ENCODE results near the gene TLCD2. TPM values are rescaled to one million over a fixed set of nuclear protein-coding genes. Genes with fewer than 3 reads are reported as not detected.

TLCD2 gene, protein sequence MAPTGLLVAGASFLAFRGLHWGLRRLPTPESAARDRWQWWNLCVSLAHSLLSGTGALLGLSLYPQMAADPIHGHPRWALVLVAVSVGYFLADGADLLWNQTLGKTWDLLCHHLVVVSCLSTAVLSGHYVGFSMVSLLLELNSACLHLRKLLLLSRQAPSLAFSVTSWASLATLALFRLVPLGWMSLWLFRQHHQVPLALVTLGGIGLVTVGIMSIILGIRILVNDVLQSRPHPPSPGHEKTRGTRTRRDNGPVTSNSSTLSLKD
- under 1 TPM; 0.65 to 0.75 TPM for total RNA-seq

DNA sequence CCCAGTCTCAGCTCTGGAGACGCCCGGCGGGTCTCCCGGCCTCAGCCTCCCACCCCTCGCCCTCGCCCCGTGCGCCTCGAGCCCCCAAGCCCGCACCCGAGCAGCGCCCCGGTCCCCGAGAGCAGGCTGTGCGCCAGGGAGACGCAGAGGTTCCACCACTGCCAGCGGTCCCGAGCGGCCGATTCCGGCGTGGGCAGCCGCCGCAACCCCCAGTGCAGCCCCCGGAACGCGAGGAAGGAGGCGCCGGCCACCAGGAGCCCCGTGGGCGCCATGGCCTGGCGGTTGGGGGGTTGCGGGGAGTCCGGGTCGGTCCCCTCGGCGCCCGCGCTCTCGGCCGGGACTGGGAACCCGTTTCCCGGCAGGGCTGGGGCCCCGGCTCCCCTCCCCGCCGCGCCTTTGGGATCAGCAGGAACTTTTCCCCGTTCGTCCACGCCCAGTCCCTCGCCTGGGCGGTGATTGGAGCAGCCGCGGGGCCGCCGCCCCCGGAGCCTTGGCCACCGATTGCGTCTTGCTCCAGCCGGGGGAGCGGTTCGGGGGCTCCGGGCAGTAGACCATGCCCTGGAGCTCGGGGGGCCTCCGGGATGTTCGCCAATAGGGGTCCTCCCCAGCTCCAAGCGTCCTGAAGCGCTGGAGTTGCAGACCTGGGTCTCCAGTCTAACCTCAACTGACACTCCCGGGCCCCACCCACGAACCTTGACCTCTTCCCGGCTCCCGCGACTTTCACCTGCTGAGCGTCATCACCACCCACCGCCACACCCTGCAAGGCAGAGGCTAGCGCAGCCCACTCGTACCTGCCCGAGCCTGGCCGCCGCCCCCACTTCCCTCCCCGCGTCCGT lies at the start of gene TLCD2:
Gene TLCD2 (minus strand): TSS at position 407 of the 836 bp plus-strand sequence. CDS start 135 bp downstream, at position 272.
- ChIA-PET CTCF (no interaction called here), POLR2A (interaction anchor here (1.4 kb wide), 1 partner anchor 26 kb away, joined by 5 read pairs; no protein-coding TSS in a partner anchor)
- no peak within 1 kb of the TSS for H3K27ac Mint-ChIP-seq
- no peak for DNase-seq
- H3K4me1 Mint-ChIP-seq, result peaks cover 55% of the 10 kb centered on the region
- peaks cover 39% of the 10 kb centered on the region for H3K36me3 Mint-ChIP-seq (ENCODE audit: low read depth)
- peak within 1 kb of the TSS; percentile 50 for H3K4me3 Mint-ChIP-seq
- peaks cover 15% of the 10 kb centered on the region for H3K27me3 Mint-ChIP-seq
- no peaks in the 10 kb centered on the region for H3K9me3 Mint-ChIP-seq

DNA sequence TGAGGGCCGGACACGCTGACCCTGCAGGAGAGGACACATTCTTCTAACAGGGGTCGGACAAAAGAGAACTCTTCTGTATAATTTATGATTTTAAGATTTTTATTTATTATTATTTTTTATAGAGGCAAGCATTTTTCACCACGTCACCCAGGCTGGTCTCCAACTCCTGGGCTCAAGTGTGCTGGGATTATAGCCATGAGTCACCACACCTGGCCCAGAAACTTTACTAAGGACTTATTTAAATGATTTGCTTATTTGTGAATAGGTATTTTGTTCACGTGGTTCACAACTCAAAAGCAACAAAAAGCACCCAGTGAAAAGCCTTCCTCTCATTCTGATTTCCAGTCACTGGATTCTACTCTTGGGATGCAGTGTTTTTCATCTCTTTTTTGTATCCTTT lies 49.4 kb upstream of the TLCD2 start:
- ChIA-PET POLR2A (no interaction called here), CTCF (no interaction called here)
- Mint-ChIP-seq H3K4me1 (peaks cover 27% of the 10 kb centered on the region), H3K4me3 (no peak overlapping the region), H3K27me3 (peaks cover 7% of the 10 kb centered on the region), H3K36me3 (ENCODE audit: low read depth) (peaks cover 2% of the 10 kb centered on the region), H3K9me3 (no peaks in the 10 kb centered on the region), H3K27ac (no peak overlapping the region)
- no peak for DNase-seq

DNA sequence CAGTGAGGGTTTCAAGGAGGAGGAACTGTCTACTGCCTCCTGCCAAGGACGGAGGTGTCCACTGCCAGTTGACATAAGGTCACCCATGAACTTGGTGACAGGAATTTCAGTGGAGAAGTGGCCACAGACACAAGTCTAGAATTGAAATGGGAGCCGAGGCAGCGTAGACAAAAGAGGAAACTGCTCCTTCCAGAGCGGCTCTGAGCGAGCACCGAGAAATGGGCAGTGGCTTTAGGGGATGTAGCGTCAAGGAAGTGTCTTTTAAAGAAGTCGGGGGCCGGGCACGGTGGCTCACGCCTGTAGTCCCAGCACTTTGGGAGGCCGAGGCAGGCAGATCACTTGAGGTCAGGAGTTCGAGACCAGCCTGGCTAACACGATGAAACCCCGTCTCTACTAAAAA lies 48.6 kb upstream of the TLCD2 start:
- Mint-ChIP-seq H3K9me3 (no peaks in the 10 kb centered on the region), H3K27me3 (peaks cover 7% of the 10 kb centered on the region), H3K4me3 (no peak overlapping the region), H3K4me1 (peaks cover 20% of the 10 kb centered on the region), H3K36me3 (ENCODE audit: low read depth) (no peaks in the 10 kb centered on the region), H3K27ac (no peak overlapping the region)
- ChIA-PET POLR2A (no interaction called here), CTCF (no interaction called here)
- DNase-seq, result no peak

DNA sequence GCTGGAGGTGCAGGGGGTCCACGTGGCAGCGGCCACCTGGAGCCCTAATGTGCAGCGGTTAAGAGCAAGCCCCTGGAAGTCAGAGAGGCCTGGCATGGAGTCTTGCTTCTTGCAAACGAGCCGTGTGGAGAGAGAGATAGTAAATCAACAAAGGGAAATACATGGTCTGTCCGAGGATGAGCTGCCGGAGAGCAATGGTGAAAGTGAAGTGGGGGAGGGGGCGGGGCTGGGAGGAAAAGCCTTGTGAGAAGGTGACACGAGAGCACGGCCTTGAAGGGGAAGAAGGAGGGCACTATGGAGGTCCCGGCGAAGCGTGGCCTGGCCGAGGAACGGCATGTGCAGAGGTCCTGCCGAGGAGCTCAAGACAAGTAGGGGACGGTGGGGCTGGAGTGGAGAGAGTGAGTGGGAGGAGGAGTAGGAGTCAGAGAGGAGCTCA lies 45.7 kb upstream of the TLCD2 start:
- DNase-seq, result no peak
- ChIA-PET CTCF (no interaction called here), POLR2A (interaction anchor here (1.5 kb wide), 1 partner anchor 9 kb away, joined by 4 read pairs; no protein-coding TSS in a partner anchor)
- H3K9me3 Mint-ChIP-seq, result no peaks in the 10 kb centered on the region
- H3K27ac Mint-ChIP-seq, result no peak overlapping the region
- peaks cover 1% of the 10 kb centered on the region for H3K4me1 Mint-ChIP-seq
- H3K27me3 Mint-ChIP-seq, result peaks cover 8% of the 10 kb centered on the region
- H3K36me3 Mint-ChIP-seq (ENCODE audit: low read depth), result no peaks in the 10 kb centered on the region
- no peak overlapping the region for H3K4me3 Mint-ChIP-seq

DNA sequence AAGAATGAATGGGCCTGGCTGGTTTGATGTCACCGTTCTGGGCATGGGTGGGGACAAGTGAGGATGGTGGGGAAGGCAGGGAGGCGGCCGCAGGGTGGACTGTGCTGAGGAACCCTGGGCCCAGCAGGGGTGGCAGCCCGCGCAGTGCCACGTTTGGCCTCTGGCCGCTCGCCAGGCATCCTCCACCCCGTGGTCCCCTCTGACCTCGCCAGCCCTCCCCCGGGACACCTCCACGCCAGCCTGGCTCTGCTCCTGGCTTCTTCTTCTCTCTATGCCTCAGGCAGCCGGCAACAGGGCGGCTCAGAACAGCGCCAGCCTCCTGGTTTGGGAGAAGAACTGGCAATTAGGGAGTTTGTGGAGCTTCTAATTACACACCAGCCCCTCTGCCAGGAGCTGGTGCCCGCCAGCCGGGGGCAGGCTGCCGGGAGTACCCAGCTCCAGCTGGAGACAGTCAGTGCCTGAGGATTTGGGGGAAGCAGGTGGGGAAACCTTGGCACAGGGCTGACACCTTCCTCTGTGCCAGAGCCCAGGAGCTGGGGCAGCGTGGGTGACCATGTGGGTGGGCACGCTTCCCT lies 45.2 kb upstream of the TLCD2 start:
- no peaks in the 10 kb centered on the region for H3K36me3 Mint-ChIP-seq (ENCODE audit: low read depth)
- peaks cover 8% of the 10 kb centered on the region for H3K27me3 Mint-ChIP-seq
- no peaks in the 10 kb centered on the region for H3K4me1 Mint-ChIP-seq
- no peak overlapping the region for H3K4me3 Mint-ChIP-seq
- H3K9me3 Mint-ChIP-seq, result no peaks in the 10 kb centered on the region
- no peak for DNase-seq
- ChIA-PET CTCF (no interaction called here), POLR2A (interaction anchor here (1.2 to 1.9 kb wide), 3 partner anchors 9 to 39 kb away, joined by 3 to 9 read pairs (median 4); no protein-coding TSS in a partner anchor)
- H3K27ac Mint-ChIP-seq, result no peak overlapping the region

DNA sequence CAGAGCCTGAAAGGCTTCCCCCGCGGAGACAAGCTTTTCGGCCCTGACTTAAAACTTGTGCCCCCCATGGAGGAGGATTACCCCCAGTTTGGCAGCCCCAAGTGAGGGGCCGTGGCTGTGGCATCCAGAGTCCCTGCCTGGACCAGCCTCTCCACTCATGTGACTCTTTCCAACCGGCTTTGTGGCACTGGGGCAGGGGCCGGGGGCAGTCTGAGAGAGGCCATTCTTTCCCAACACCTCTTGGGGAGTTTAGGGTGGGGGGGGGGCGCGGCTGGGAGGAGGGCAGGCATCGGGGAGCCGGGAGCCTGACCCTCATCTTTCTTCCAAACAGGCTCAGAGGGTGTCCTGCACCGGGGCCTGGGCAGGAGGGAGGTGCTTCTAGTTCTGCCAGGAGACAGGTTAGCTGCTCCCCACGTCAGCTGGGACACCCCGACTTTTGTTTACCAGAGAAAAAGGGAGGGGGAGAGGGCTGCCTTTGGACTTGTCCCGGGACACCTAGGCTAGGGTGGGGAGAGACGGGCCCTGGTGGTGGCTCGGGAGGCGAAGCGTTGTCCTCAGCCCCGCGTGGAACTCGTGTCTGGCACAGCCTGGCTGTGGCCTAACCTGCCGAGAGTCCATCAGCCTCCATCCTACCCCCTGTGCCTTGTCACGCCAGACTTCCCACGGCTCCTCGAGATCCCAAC lies 44.4 kb upstream of the TLCD2 start:
- POLR2A ChIA-PET, result interaction anchor here (1.2 to 1.9 kb wide), 2 partner anchors 11 to 38 kb away, joined by 3 to 9 read pairs; no protein-coding TSS in a partner anchor
- peaks cover 8% of the 10 kb centered on the region for H3K27me3 Mint-ChIP-seq
- CTCF ChIA-PET, result interaction anchor here (0.8 to 1.4 kb wide), 2 partner anchors 16 to 114 kb away, joined by 3 read pairs; no protein-coding TSS in a partner anchor
- no peaks in the 10 kb centered on the region for H3K36me3 Mint-ChIP-seq (ENCODE audit: low read depth)
- no peaks in the 10 kb centered on the region for H3K9me3 Mint-ChIP-seq
- no peaks in the 10 kb centered on the region for H3K4me1 Mint-ChIP-seq
- H3K4me3 Mint-ChIP-seq, result no peak overlapping the region
- no peak for DNase-seq
- H3K27ac Mint-ChIP-seq, result no peak overlapping the region

DNA sequence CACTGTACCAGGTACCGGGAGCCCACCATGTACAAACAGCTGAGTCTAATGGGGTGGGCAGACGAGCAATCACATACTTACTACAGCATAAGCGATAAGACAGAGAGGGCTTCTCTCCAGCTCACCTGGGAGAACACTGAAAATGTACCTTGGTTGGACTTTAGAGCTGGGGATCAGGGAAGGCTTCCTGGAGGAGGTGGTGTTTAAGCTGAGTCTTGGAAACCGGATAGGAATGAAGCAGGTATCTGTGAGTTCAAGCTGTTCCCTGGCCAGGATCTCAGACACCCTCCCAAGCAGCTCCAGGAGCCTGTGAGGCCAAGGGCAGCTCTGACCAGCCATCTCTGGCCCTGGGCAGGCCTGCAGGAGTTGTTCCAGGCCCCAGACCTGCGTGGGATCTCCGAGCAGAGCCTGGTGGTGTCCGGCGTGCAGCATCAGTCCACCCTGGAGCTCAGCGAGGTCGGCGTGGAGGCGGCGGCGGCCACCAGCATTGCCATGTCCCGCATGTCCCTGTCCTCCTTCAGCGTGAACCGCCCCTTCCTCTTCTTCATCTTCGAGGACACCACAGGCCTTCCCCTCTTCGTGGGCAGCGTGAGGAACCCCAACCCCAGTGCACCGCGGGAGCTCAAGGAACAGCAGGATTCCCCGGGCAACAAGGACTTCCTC lies 43.7 kb upstream of the TLCD2 start:
- H3K4me3 Mint-ChIP-seq, result no peak overlapping the region
- no peak overlapping the region for H3K27ac Mint-ChIP-seq
- no peaks in the 10 kb centered on the region for H3K9me3 Mint-ChIP-seq
- DNase-seq, result no peak
- peaks cover 8% of the 10 kb centered on the region for H3K27me3 Mint-ChIP-seq
- CTCF ChIA-PET, result interaction anchor here (0.8 to 1.4 kb wide), 4 partner anchors 17 to 115 kb away, joined by 3 read pairs; no protein-coding TSS in a partner anchor
- POLR2A ChIA-PET, result interaction anchor here (1.2 to 1.9 kb wide), 2 partner anchors 11 kb away, joined by 3 to 9 read pairs; partner anchors contain the start of gene SERPINF2
- no peaks in the 10 kb centered on the region for H3K4me1 Mint-ChIP-seq
- H3K36me3 Mint-ChIP-seq (ENCODE audit: low read depth), result no peaks in the 10 kb centered on the region

DNA sequence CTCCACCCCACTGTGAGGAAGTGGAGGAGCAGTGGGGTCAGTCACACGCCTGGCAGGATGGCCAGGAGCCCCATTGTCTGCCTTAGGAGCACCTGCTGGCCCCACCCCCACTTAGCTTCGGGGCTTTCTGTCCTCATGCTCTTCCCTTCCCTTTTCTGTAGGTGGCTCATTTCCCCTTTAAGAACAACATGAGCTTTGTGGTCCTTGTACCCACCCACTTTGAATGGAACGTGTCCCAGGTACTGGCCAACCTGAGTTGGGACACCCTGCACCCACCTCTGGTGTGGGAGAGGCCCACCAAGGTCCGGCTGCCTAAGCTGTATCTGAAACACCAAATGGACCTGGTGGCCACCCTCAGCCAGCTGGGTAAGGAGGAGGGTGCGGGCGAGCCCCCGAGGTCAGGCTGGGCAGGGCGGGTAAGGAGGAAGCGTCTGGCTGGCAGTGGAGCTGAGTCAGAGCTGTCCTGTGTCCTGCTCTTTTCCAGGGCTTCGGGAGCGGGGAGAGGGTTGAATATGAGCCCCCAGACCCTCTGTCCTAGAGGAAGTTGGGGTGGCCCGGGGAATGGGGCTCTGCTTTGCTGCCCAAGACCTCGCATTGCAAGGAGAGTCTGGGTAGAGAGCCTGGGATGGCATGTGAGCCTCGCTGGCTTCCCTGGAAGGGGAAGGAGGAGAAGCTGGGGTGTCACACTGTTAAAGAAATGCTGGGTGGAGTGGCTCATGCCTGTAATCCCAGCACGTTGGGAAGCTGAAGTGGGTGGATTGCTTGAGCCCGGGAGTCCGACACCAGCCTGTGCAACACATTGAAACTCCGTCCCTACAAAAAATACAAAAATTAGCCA lies 42.5 kb upstream of the TLCD2 start:
- CTCF ChIA-PET, result interaction anchor here (0.5 to 1.3 kb wide), 4 partner anchors 12 to 73 kb away, joined by 3 to 4 read pairs (median 3); no protein-coding TSS in a partner anchor
- Mint-ChIP-seq H3K36me3 (ENCODE audit: low read depth) (no peaks in the 10 kb centered on the region), H3K9me3 (no peaks in the 10 kb centered on the region), H3K4me3 (no peak overlapping the region), H3K27me3 (peaks cover 3% of the 10 kb centered on the region), H3K27ac (no peak overlapping the region), H3K4me1 (no peaks in the 10 kb centered on the region)
- POLR2A ChIA-PET, result interaction anchor here (1.2 kb wide), 1 partner anchor 10 kb away, joined by 3 read pairs; the partner anchor contains the start of gene SERPINF2
- no peak for DNase-seq

DNA sequence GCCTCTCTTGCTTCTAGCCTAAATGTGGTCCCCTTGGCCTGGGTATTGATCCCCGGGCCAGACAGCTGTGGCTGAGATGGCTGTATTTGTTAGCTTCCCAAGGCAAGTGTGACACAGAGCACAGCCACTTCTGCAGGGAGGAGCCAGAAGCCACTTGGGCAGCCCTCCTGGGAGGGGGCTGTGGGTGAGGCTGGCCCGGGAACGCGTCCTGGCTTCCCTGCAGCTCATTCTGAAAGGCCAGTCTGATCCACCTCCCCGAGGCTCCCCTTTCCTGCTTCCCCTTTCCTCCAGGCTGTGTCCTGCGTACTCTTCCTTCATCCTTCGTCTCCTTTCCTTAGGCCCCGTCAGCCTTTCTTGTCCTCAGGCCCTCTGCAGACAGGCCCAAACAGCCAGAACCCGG lies 40.5 kb upstream of the TLCD2 start:
- ChIA-PET POLR2A (no interaction called here), CTCF (no interaction called here)
- H3K27me3 Mint-ChIP-seq, result peaks cover 1% of the 10 kb centered on the region
- DNase-seq, result no peak
- no peaks in the 10 kb centered on the region for H3K36me3 Mint-ChIP-seq (ENCODE audit: low read depth)
- H3K9me3 Mint-ChIP-seq, result no peaks in the 10 kb centered on the region
- no peaks in the 10 kb centered on the region for H3K4me1 Mint-ChIP-seq
- H3K27ac Mint-ChIP-seq, result no peak overlapping the region
- H3K4me3 Mint-ChIP-seq, result no peak overlapping the region

DNA sequence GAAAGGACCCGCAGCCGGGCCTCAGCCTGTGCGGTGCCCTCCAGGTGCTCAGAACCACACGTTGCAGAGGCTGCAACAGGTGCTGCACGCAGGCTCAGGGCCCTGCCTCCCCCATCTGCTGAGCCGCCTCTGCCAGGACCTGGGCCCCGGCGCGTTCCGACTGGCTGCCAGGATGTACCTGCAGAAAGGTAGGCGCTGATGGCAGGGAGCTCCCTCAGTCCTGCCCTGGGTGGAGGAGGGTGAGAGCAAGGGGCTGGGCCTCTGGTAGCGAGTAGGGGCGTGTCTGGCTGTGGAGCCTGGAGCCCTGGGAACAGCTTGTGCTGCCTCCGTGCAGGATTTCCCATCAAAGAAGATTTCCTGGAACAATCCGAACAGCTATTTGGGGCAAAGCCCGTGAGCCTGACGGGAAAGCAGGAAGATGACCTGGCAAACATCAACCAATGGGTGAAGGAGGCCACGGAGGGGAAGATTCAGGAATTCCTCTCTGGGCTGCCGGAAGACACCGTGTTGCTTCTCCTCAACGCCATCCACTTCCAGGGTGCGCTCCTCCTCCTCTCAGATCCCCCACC lies 36.9 kb upstream of the TLCD2 start:
- H3K27ac Mint-ChIP-seq, result no peak overlapping the region
- H3K27me3 Mint-ChIP-seq, result no peaks in the 10 kb centered on the region
- no peak overlapping the region for H3K4me3 Mint-ChIP-seq
- no peak for DNase-seq
- no peaks in the 10 kb centered on the region for H3K4me1 Mint-ChIP-seq
- H3K9me3 Mint-ChIP-seq, result no peaks in the 10 kb centered on the region
- ChIA-PET POLR2A (interaction anchor here (0.8 kb wide), 1 partner anchor 16 kb away, joined by 3 read pairs; no protein-coding TSS in a partner anchor), CTCF (no interaction called here)
- no peaks in the 10 kb centered on the region for H3K36me3 Mint-ChIP-seq (ENCODE audit: low read depth)

DNA sequence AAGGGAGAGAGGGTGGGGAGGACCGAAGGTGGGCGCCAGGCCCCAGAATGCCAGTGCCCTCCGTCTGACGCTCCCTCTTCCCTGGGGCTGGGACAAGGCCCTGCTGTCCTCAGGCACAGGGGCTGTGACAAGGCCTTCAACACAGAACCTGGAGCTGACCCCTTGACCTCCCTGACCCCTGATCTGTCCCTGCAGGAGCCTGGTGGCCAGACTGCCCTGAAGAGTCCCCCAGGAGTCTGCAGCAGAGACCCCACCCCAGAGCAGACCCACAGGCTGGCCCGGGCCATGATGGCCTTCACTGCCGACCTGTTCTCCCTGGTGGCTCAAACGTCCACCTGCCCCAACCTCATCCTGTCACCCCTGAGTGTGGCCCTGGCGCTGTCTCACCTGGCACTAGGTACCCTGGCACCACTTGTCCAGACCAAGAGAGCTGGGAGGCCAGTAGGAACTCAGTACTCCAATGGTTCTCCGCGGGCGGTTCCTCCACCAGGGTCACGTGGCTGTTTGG lies 35.4 kb upstream of the TLCD2 start:
- H3K9me3 Mint-ChIP-seq, result no peaks in the 10 kb centered on the region
- no peaks in the 10 kb centered on the region for H3K36me3 Mint-ChIP-seq (ENCODE audit: low read depth)
- no peaks in the 10 kb centered on the region for H3K4me1 Mint-ChIP-seq
- no peak overlapping the region for H3K27ac Mint-ChIP-seq
- ChIA-PET POLR2A (no interaction called here), CTCF (no interaction called here)
- H3K27me3 Mint-ChIP-seq, result no peaks in the 10 kb centered on the region
- DNase-seq, result no peak
- no peak overlapping the region for H3K4me3 Mint-ChIP-seq
